ENCODE measurements around the gene ELP4. TPM values are rescaled to one million over a fixed set of nuclear protein-coding genes. Genes with fewer than 3 reads are reported as not detected.

ELP4 gene
- total and polyA plus RNA-seq, 12 donors, result 10.5 to 30.4 (median 18.0) TPM

DNA sequence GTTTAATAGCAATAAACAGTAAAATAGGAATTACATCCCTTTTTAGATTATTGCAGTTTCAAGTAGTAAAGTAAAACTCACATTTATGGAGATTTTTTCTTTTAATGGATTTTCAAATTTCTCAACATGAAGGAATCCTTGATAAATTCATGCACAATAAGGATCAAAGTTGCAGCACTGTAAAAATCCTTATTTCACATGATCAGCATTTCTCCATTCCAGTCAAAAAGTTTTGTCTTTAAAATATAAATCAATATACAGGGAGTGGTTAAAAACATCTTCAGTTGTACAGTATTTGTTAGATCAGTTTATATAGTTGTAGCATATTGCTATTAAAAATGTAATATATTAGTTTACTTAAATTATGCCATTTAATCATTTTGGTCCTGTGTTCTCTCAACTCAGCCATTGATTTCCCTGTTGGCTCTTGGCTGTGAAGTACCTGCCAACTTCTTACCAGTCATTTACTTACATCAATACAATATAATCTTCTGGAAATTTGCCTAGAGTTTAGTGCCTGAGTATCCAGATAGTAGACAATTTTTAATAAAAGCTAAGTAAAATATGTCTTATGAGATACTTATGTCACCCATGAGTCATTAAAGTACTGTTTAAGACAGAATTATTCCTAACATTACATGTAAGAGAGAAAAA is 12.1 kb downstream of the ELP4 start:
- DNase-seq, result no peak
- Histone ChIP-seq H3K4me1 (replicated peaks in 1 of 2) (no peaks in the 10 kb centered on the region), H3K27me3 (no peaks in the 10 kb centered on the region), H3K4me3 (no peak overlapping the region), H3K36me3 (replicated peaks in 1 of 2) (no peaks in the 10 kb centered on the region), H3K9me3 (replicated peaks in 1 of 3) (no peaks in the 10 kb centered on the region), H3K27ac (no peak overlapping the region)
- no peak for TF ChIP-seq POLR2A (IDR thresholded peaks at IDR 0.05)
- TF ChIP-seq, protein P1, sequence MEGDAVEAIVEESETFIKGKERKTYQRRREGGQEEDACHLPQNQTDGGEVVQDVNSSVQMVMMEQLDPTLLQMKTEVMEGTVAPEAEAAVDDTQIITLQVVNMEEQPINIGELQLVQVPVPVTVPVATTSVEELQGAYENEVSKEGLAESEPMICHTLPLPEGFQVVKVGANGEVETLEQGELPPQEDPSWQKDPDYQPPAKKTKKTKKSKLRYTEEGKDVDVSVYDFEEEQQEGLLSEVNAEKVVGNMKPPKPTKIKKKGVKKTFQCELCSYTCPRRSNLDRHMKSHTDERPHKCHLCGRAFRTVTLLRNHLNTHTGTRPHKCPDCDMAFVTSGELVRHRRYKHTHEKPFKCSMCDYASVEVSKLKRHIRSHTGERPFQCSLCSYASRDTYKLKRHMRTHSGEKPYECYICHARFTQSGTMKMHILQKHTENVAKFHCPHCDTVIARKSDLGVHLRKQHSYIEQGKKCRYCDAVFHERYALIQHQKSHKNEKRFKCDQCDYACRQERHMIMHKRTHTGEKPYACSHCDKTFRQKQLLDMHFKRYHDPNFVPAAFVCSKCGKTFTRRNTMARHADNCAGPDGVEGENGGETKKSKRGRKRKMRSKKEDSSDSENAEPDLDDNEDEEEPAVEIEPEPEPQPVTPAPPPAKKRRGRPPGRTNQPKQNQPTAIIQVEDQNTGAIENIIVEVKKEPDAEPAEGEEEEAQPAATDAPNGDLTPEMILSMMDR (IDR thresholded peaks at IDR 0.05), result no peak
- intact Hi-C loops (cut with DNase I), result no loop called here

DNA sequence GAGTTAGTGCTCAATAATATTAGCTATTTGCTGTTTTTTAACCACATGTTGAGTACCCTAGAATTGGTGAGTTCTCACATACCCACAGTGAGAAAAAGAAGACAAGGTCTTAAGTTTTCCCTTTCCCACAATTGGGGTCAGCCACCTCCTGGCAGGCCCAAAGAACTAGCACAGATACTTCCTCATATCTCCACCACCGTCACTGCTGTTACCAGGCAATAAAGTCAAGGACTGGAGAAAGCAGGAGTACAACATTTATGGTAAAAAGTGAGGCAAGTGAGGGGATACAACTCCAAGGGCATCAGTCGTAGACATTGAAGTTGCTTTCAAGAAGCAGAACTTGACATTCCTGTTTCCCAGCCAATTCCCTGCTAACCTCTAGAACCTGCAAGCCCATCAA is 19.6 kb downstream of the ELP4 start:
- TF ChIP-seq, protein P1 (IDR thresholded peaks at IDR 0.05), result no peak
- TF ChIP-seq POLR2A (IDR thresholded peaks at IDR 0.05), result no peak
- Histone ChIP-seq H3K36me3 (replicated peaks in 1 of 2) (no peaks in the 10 kb centered on the region), H3K4me1 (replicated peaks in 1 of 2) (no peaks in the 10 kb centered on the region), H3K4me3 (no peak overlapping the region), H3K9me3 (replicated peaks in 1 of 3) (no peaks in the 10 kb centered on the region), H3K27me3 (no peaks in the 10 kb centered on the region), H3K27ac (no peak overlapping the region)
- WGBS, 4 donors, result 82 to 100% (median 91%) methylated on average over 2 of the region's 2 CpGs
- no peak for DNase-seq
- intact Hi-C loops (cut with DNase I), result no loop called here

DNA sequence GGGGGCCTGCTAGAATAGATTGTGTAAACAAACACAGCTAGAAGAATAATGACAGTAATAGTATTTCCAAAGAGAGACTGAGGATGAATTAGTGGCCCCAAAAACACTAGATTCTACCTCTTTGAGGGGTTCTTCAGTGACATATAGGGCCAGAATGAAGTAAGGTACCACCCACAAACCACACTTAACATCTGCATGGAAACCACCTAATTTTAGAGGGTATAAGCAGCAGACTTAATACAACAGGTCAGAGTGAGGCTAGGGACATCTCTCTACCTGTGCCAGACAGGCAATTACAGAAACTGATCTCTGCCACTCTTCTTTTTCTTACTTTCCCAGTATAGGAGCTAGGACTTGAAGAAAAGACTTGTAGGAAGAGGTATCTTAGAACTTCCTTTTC is 20.1 kb downstream of the ELP4 start:
- intact Hi-C loops (cut with DNase I), result no loop called here
- TF ChIP-seq, protein P1 (IDR thresholded peaks at IDR 0.05), result no peak
- no peak for TF ChIP-seq POLR2A (IDR thresholded peaks at IDR 0.05)
- Histone ChIP-seq H3K9me3 (replicated peaks in 1 of 3) (no peaks in the 10 kb centered on the region), H3K4me1 (replicated peaks in 1 of 2) (no peaks in the 10 kb centered on the region), H3K36me3 (replicated peaks in 1 of 2) (no peaks in the 10 kb centered on the region), H3K4me3 (no peak overlapping the region), H3K27ac (no peak overlapping the region), H3K27me3 (no peaks in the 10 kb centered on the region)
- DNase-seq, result no peak

GRCh38 chr11:31531293-31531692 is 21.7 kb downstream of the ELP4 start:
- Histone ChIP-seq H3K4me3 (no peak overlapping the region), H3K27me3 (no peaks in the 10 kb centered on the region), H3K27ac (no peak overlapping the region), H3K9me3 (replicated peaks in 1 of 3) (no peaks in the 10 kb centered on the region), H3K4me1 (replicated peaks in 1 of 2) (no peaks in the 10 kb centered on the region), H3K36me3 (replicated peaks in 1 of 2) (no peaks in the 10 kb centered on the region)
- intact Hi-C loops (cut with DNase I), result no loop called here
- TF ChIP-seq, protein P1 (IDR thresholded peaks at IDR 0.05), result no peak
- TF ChIP-seq POLR2A (IDR thresholded peaks at IDR 0.05), result no peak
- DNase-seq, result no peak
- WGBS, 4 donors, result 95 to 96% (median 95%) methylated on average over 1 of the region's 1 CpG
